GM23248 (cell line): ENCODE measurements around the gene ALG14.

Source experiments
- EZH2 ChIP-seq: fragments of 200-600 bp; sonication (generic); IDR thresholded peaks from 2 replicates; pipeline ENCODE4 v1.6.1; 2018; ENCODE audit warnings: antibody characterized with exemption, mild to moderate bottlenecking; ENCODE audit not compliant: insufficient read depth, poor library complexity, severe bottlenecking
- EZH2phosphoT487 ChIP-seq: fragments of 200-600 bp; sonication (generic); IDR thresholded peaks from 2 replicates; pipeline ENCODE4 v1.6.1; 2018; ENCODE audit warnings: antibody characterized with exemption, moderate library complexity, mild to moderate bottlenecking, low read depth; ENCODE audit not compliant: insufficient read depth

- TF ChIP-seq EZH2 = no peak
- TF ChIP-seq EZH2phosphoT487 = no peak
These were observed 110.8 kb downstream of the ALG14 start for GRCh38 chr1:94961988-94962387.
